Panc1 (cell line): ENCODE results near the gene CHERP. TPM values are rescaled to one million over a fixed set of nuclear protein-coding genes. Genes with fewer than 3 reads are reported as not detected.

Experiments used
- ATAC-seq: fragments of 200-7000 bp; cut with Tn5 transposase; 2 replicates; pipeline ENCODE4 v1.9.1; 2020; ENCODE audit warnings: mild to moderate bottlenecking, moderate library complexity
- BruUV-seq: library from RNA; stranded (reverse); fragments of 400-500 nt; replicated peaks from 2 replicates; lab custom pipeline; 2021; lab: Mats Ljungman, UMichigan
- CTCF ChIA-PET: fragments of 300-600 bp; sonication (Branson Sonifier 250); formaldehyde crosslinking; loops from one replicate; lab custom pipeline; 2022; ENCODE audit warnings: antibody characterized with exemption; lab: Charles Lee
- POLR2A ChIA-PET: fragments of 300-600 bp; sonication (Branson Sonifier 250); formaldehyde crosslinking; loops from one replicate; lab custom pipeline; 2022; ENCODE audit warnings: antibody characterized with exemption; lab: Charles Lee
- DNase-seq: peaks from one replicate; pipeline ENCODE4 v3.0.0-alpha.2; 2010; ENCODE audit warnings: low read depth, low spot score
- H3K27ac ChIP-seq: 2 replicates; pipeline ENCODE4 v1.5.1; 2011; ENCODE audit warnings: mild to moderate bottlenecking, low read length, inconsistent platforms
- H3K27me3 ChIP-seq: fragments of 200-500 bp; sonication (Bioruptor generic); 2 replicates; pipeline ENCODE4 v1.6.0; 2014; ENCODE audit warnings: low read length, inconsistent platforms; ENCODE audit not compliant: control insufficient read depth, insufficient read depth
- H3K36me3 ChIP-seq: fragments of 200-500 bp; sonication (Bioruptor generic); 2 replicates; pipeline ENCODE4 v1.5.1; 2014; ENCODE audit warnings: inconsistent platforms, mild to moderate bottlenecking, low read length, moderate library complexity; ENCODE audit not compliant: control insufficient read depth, insufficient read depth
- H3K4me1 ChIP-seq: 2 replicates; pipeline ENCODE4 v1.5.1; 2011; ENCODE audit warnings: inconsistent platforms, mild to moderate bottlenecking, low read length, moderate library complexity; ENCODE audit not compliant: control insufficient read depth, insufficient read depth
- H3K4me3 ChIP-seq, 2 experiments: 2 replicates each; pipeline ENCODE4 v1.5.1; 2011 to 2012; ENCODE audit warnings: low read depth in 2 of 2, low read length in 2 of 2, mild to moderate bottlenecking in 2 of 2, inconsistent platforms in 1 of 2, moderate library complexity in 1 of 2
- H3K9me3 ChIP-seq: fragments of 200-500 bp; sonication (Bioruptor generic); 2 replicates; pipeline ENCODE4 v1.5.1; 2014; ENCODE audit warnings: low read depth, mild to moderate bottlenecking, inconsistent platforms, low read length, moderate library complexity; ENCODE audit not compliant: control insufficient read depth, insufficient read depth
- CTCF ChIP-seq: fragments of 450-650 bp; IDR thresholded peaks from 2 replicates; pipeline ENCODE4 v1.5.1; 2017; ENCODE audit warnings: mild to moderate bottlenecking
- POLR2AphosphoS5 ChIP-seq: IDR thresholded peaks from 2 replicates; pipeline ENCODE4 v1.6.1; 2012; ENCODE audit warnings: mild to moderate bottlenecking, low read depth, low read length, moderate library complexity
- REST ChIP-seq, 2 experiments: IDR thresholded peaks; 2 replicates each; pipeline ENCODE4 v1.6.1; 2011 to 2012; ENCODE audit warnings: low read depth in 2 of 2, control low read depth in 1 of 2, low read length in 1 of 2, mild to moderate bottlenecking in 1 of 2, moderate library complexity in 1 of 2; ENCODE audit not compliant: insufficient read depth in 1 of 2
- SIN3A ChIP-seq: IDR thresholded peaks from 2 replicates; pipeline ENCODE4 v1.6.1; 2012; ENCODE audit warnings: low read depth, mild to moderate bottlenecking, low read length, moderate library complexity, borderline replicate concordance; ENCODE audit not compliant: insufficient read depth
- in situ Hi-C: cut with HindIII; loops from 2 replicates; pipeline ENCODE4 v1.10.0; 2016; ENCODE audit warnings: low sequenced_read_pairs, low pct_unique_long_range_greater_than_20kb
- intact Hi-C: fragments of 100-400 bp; cut with micrococcal nuclease; formaldehyde crosslinking; loops from one replicate; pipeline ENCODE4 v1.10.0; 2022; ENCODE audit not compliant: unreplicated experiment
- total RNA-seq: library from RNA; stranded (reverse); gene quantifications from one replicate; pipeline ENCODE4 v1.2.1, GENCODE V29; 2021; ENCODE audit not compliant: unreplicated experiment

Gene CHERP
- total RNA-seq, 1 experiment from 2014 or later, result 48.3 TPM

- H3K27ac ChIP-seq, result no peak overlapping the region
- in situ Hi-C loops (no loop called here), intact Hi-C loops (no loop called here)
- H3K4me1 ChIP-seq, result no peaks in the 10 kb centered on the region
- TF ChIP-seq SIN3A, result no peak
- H3K27me3 ChIP-seq, result no peaks in the 10 kb centered on the region
- no peaks in the 10 kb centered on the region for H3K9me3 ChIP-seq
- ChIA-PET CTCF (no interaction called here), POLR2A (no interaction called here)
- H3K36me3 ChIP-seq, result peaks cover 4% of the 10 kb centered on the region; the same call in 1 of the 2 replicates
- ATAC-seq, result no peak
- no peak overlapping the region for H3K4me3 ChIP-seq
- DNase-seq, result no peak
- BruUV-seq, result no TSS peak
These were observed 20.4 kb upstream of the CHERP start for GRCh38 chr19:16562608-16563025.

- Histone ChIP-seq H3K27me3 (no peaks in the 10 kb centered on the region), H3K36me3 (peaks cover 4% of the 10 kb centered on the region; the same call in 1 of the 2 replicates), H3K4me3 (no peak overlapping the region), H3K27ac (no peak overlapping the region), H3K4me1 (no peaks in the 10 kb centered on the region), H3K9me3 (no peaks in the 10 kb centered on the region)
- no TSS peak for BruUV-seq
- POLR2A ChIA-PET, result interaction anchor here (0.6 to 0.7 kb wide), 2 partner anchors 24 to 236 kb away, joined by 3 to 4 read pairs; no protein-coding TSS in a partner anchor
- no peak for TF ChIP-seq SIN3A
- intact Hi-C loops (no loop called here), in situ Hi-C loops (no loop called here)
- DNase-seq, result no peak
- CTCF ChIA-PET, result no interaction called here
- ATAC-seq, result no peak
These were observed 19.1 kb upstream of the CHERP start for GRCh38 chr19:16561382-16561781.

GRCh38 chr19:16559780-16560276 is 17.6 kb upstream of the CHERP start:
- ATAC-seq, result no peak
- no peaks in the 10 kb centered on the region for H3K9me3 ChIP-seq
- in situ Hi-C loops, result no loop called here
- no peaks in the 10 kb centered on the region for H3K4me1 ChIP-seq
- intact Hi-C loops, result no loop called here
- no peaks in the 10 kb centered on the region for H3K27me3 ChIP-seq
- no peak overlapping the region for H3K4me3 ChIP-seq
- no peak overlapping the region for H3K27ac ChIP-seq
- TF ChIP-seq CTCF (no peak), SIN3A (no peak), POLR2AphosphoS5 (no peak), REST (IDR thresholded peaks at IDR 0.05; ENCODE audit: insufficient read depth in 1 of 2, low read depth in 2 of 2, low read length in 1 of 2) (no peak)
- POLR2A ChIA-PET, result no interaction called here
- H3K36me3 ChIP-seq, result peaks cover 2% of the 10 kb centered on the region; the same call in 1 of the 2 replicates
- no TSS peak for BruUV-seq
- DNase-seq, result no peak
- CTCF ChIA-PET, result no interaction called here
